ENCODE results near the gene NOS1AP.

- no peak for TF ChIP-seq POLR2A (IDR thresholded peaks at IDR 0.05)
- TF ChIP-seq CTCF (IDR thresholded peaks at IDR 0.05) = no peak
These were observed 4.5 kb upstream of the NOS1AP start for GRCh38 chr1:162065016-162065415.
